Keratinocyte (primary cell): Measurements from ENCODE around the gene GNS. TPM values are rescaled to one million over a fixed set of nuclear protein-coding genes. Genes with fewer than 3 reads are reported as not detected.

Experiments used
- DNase-seq: peaks from one replicate; pipeline ENCODE4 v3.0.0-alpha.2; 2011; ENCODE audit warnings: low read depth, missing footprints, low spot score
- FAIRE-seq: peaks from 2 replicates; lab custom pipeline; 2011; peaks lifted over from hg19 to GRCh38; lab: Jason Lieb, UNC
- H2AFZ ChIP-seq: 2 replicates; pipeline ENCODE4 v1.6.0; 2012; ENCODE audit warnings: low read length, control low read depth, inconsistent platforms; ENCODE audit not compliant: control insufficient read depth
- H3K27ac ChIP-seq: 2 replicates; pipeline ENCODE4 v1.5.1; 2011; ENCODE audit warnings: low read length; ENCODE audit not compliant: control insufficient read depth, insufficient read depth
- H3K27me3 ChIP-seq: 3 replicates; pipeline ENCODE4 v1.6.0; 2011; ENCODE audit warnings: low read length; ENCODE audit not compliant: control insufficient read depth, insufficient read depth; ENCODE audit errors: extremely low read depth
- H3K36me3 ChIP-seq, 2 experiments: 2 replicates in 1 of 2; 3 replicates in 1 of 2; pipeline ENCODE4 v1.5.1; 2011; ENCODE audit warnings: low read length in 2 of 2, mild to moderate bottlenecking in 1 of 2; ENCODE audit not compliant: control insufficient read depth in 2 of 2, insufficient read depth in 2 of 2; ENCODE audit errors: extremely low read depth in 1 of 2
- H3K4me1 ChIP-seq: 3 replicates; pipeline ENCODE4 v1.5.1; 2011; ENCODE audit warnings: low read length; ENCODE audit not compliant: control insufficient read depth, insufficient read depth; ENCODE audit errors: extremely low read depth
- H3K4me2 ChIP-seq: 3 replicates; pipeline ENCODE4 v1.6.0; 2011; ENCODE audit warnings: low read depth, low read length; ENCODE audit not compliant: control insufficient read depth, insufficient read depth; ENCODE audit errors: extremely low read depth
- H3K4me3 ChIP-seq, 3 experiments: fragments of 200-600 bp in 1 of 3; sonication (generic) in 1 of 3; 2 replicates in 2 of 3; 3 replicates in 1 of 3; pipeline ENCODE4 v1.5.1; 2011 to 2016; ENCODE audit warnings: low read length in 3 of 3, mild to moderate bottlenecking in 3 of 3, control low read depth in 2 of 3, inconsistent platforms in 1 of 3, low read depth in 1 of 3, mixed read lengths in 1 of 3, mixed run types in 1 of 3, moderate library complexity in 1 of 3; ENCODE audit not compliant: control insufficient read depth in 2 of 3, insufficient read depth in 2 of 3; ENCODE audit errors: extremely low read depth in 1 of 3
- H3K79me2 ChIP-seq: 2 replicates; pipeline ENCODE4 v1.6.0; 2012; ENCODE audit warnings: low read length; ENCODE audit not compliant: control insufficient read depth, insufficient read depth
- H3K9ac ChIP-seq: 3 replicates; pipeline ENCODE4 v1.6.0; 2011; ENCODE audit warnings: low read length; ENCODE audit not compliant: control insufficient read depth, insufficient read depth; ENCODE audit errors: extremely low read depth
- H3K9me1 ChIP-seq: 3 replicates; pipeline ENCODE4 v1.6.0; 2011; ENCODE audit warnings: low read length; ENCODE audit not compliant: control insufficient read depth, insufficient read depth; ENCODE audit errors: extremely low read depth
- H3K9me3 ChIP-seq: 2 replicates; pipeline ENCODE4 v1.5.1; 2012; ENCODE audit warnings: low read depth, low read length; ENCODE audit not compliant: control insufficient read depth
- H4K20me1 ChIP-seq: 3 replicates; pipeline ENCODE4 v1.6.0; 2011; ENCODE audit warnings: low read length; ENCODE audit not compliant: control insufficient read depth, insufficient read depth; ENCODE audit errors: extremely low read depth
- CTCF ChIP-seq, 3 experiments: IDR thresholded peaks in 1 of 3; conservative IDR thresholded peaks in 1 of 3; optimal IDR thresholded peaks in 1 of 3; 2 replicates in 2 of 3; 3 replicates in 1 of 3; pipeline versions ENCODE3 to v1.5.1; 2011; ENCODE audit warnings: low read length in 3 of 3, mild to moderate bottlenecking in 3 of 3, moderate library complexity in 2 of 3, control low read depth in 1 of 3, inconsistent platforms in 1 of 3; ENCODE audit not compliant: insufficient read depth in 2 of 3; ENCODE audit errors: extremely low read depth in 1 of 3
- EZH2 ChIP-seq: IDR thresholded peaks from one replicate; pipeline ENCODE4 v1.6.1; 2012; ENCODE audit warnings: inconsistent platforms, mild to moderate bottlenecking, low read length, moderate library complexity
- dilution Hi-C: fragments of 300-500 bp; cut with MboI; formaldehyde crosslinking; loops from one replicate; pipeline ENCODE4 v1.7.0; 2020; ENCODE audit warnings: low sequenced_read_pairs; ENCODE audit not compliant: extremely low pct_ligation_motif_present
- polyA plus RNA-seq, 5 experiments: library from polyadenylated mRNA; depleted of rRNA in 3 of 5; stranded (reverse) in 3 of 5; stranded (forward) in 1 of 5; unstranded in 1 of 5; fragments of >200 nt; gene quantifications; 1 replicate in 1 of 5; 2 replicates in 3 of 5; 3 replicates in 1 of 5; pipeline versions ENCODE4 v1.2.1 to v1.2.3, GENCODE V29; 2011 to 2012; ENCODE audit warnings: missing spikeins in 2 of 5, low read depth in 1 of 5, low replicate concordance in 1 of 5

The GNS gene
- polyA plus RNA-seq, 1 donor (not counting 4 experiments of a cell fraction or from before 2014, with no cell fraction given), result 57.8 TPM

GRCh38 chr12:64665514-64665913, 93.7 kb downstream of the GNS start:
- Histone ChIP-seq H3K79me2 (peaks cover 15% of the 10 kb centered on the region), H3K36me3 (peaks cover 0 to 2% of the 10 kb centered on the region in 2 experiments), H3K4me2 (no peak overlapping the region), H2AFZ (no peak overlapping the region), H3K4me3 (no peak overlapping the region), H3K4me1 (peaks cover 6% of the 10 kb centered on the region), H4K20me1 (no peaks in the 10 kb centered on the region), H3K9me3 (no peaks in the 10 kb centered on the region), H3K9ac (no peak overlapping the region), H3K9me1 (no peaks in the 10 kb centered on the region), H3K27me3 (no peaks in the 10 kb centered on the region), H3K27ac (no peak overlapping the region)
- DNase-seq (no peak), FAIRE-seq (no peak)
- dilution Hi-C loops, result no loop called here
- TF ChIP-seq EZH2 (no peak), CTCF (optimal IDR thresholded peaks at IDR 0.05 in 1 of 3, IDR thresholded peaks at IDR 0.05 in 1 of 3, conservative IDR thresholded peaks at IDR 0.05 in 1 of 3; ENCODE audit: extremely low read depth in 1 of 3, insufficient read depth in 2 of 3, low read length in 3 of 3) (no peak)

Other genes with a start within 250 kb of the GNS start
- 8.0 to 9.6 TPM (median 9.3 TPM) in 3 replicates for gene RASSF3, start 148.9 kb downstream of the GNS start, polyA plus RNA-seq
- 0.41 to 0.54 TPM (median 0.50 TPM) in 3 replicates for gene TBC1D30, start 65.2 kb upstream of the GNS start, polyA plus RNA-seq